WI38 (cell line): Measurements from ENCODE around the gene TUBG2.

ENCODE experiments used
- H3K4me3 ChIP-seq: 2 replicates; pipeline ENCODE4 v1.5.1; 2011; ENCODE audit warnings: low read depth, mild to moderate bottlenecking, control low read depth, low read length
- TF ChIP-seq, protein P1 (sequence below): IDR thresholded peaks from 2 replicates; pipeline ENCODE4 v1.5.1; 2012; ENCODE audit warnings: low read depth, mild to moderate bottlenecking, control low read depth, low read length

The TUBG2 gene

DNA sequence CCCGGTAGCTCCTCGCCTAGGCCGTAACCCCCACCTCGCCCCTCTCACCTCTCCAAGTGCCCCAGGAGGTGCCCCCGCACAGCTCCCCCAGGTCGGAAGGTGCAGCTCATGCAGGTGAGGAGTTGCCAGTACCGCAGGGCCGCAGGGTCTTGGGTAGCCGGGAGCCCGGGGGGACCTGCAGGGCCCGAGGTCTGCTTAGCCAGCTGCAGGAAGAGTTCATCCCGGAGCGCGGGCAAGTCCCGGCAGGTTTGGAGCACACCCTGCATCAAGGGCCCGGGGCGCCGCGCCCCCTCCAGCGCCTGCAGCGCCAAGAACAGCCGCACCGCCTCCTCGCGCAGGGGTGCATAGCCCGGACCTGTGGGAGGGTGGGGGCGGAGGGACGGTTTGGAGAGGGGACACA is 13.0 kb downstream of the TUBG2 start:
- TF ChIP-seq, protein P1, sequence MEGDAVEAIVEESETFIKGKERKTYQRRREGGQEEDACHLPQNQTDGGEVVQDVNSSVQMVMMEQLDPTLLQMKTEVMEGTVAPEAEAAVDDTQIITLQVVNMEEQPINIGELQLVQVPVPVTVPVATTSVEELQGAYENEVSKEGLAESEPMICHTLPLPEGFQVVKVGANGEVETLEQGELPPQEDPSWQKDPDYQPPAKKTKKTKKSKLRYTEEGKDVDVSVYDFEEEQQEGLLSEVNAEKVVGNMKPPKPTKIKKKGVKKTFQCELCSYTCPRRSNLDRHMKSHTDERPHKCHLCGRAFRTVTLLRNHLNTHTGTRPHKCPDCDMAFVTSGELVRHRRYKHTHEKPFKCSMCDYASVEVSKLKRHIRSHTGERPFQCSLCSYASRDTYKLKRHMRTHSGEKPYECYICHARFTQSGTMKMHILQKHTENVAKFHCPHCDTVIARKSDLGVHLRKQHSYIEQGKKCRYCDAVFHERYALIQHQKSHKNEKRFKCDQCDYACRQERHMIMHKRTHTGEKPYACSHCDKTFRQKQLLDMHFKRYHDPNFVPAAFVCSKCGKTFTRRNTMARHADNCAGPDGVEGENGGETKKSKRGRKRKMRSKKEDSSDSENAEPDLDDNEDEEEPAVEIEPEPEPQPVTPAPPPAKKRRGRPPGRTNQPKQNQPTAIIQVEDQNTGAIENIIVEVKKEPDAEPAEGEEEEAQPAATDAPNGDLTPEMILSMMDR, result no peak

DNA sequence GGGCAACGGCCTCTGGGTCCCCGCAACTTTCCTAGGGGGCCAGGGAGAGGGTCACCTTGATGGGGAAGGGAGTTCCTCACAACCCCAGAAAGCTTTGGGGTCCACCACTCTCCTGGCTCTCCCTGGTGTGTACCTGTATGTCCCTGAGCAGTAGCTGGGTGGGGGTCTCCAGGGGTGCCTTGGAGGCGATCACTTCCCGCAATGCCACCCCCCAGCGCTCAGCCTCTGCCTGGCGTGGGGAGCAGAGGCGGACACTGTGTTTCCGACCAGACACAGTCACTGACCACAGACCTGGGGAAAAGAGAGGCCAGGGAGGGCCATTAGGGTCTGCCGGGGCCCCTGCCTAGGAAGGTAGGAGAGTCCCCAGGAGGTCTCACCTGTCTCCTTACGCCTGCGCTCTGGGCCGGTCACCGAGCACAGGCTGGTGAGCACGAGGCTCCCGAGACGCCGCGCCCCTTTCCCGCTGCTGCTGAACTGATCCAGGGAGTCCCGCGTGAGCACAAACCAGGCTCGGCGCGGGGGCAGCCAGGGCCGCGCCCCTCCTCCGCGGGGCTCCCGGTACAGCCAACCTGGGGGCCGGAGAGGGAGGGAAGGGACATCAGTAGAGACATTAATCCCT is 14.3 kb downstream of the TUBG2 start:
- no peak overlapping the region for H3K4me3 ChIP-seq
- TF ChIP-seq, protein P1, result no peak

More for the DNA sequence above, 13.0 kb downstream of the TUBG2 start:
- no peak overlapping the region for H3K4me3 ChIP-seq

DNA sequence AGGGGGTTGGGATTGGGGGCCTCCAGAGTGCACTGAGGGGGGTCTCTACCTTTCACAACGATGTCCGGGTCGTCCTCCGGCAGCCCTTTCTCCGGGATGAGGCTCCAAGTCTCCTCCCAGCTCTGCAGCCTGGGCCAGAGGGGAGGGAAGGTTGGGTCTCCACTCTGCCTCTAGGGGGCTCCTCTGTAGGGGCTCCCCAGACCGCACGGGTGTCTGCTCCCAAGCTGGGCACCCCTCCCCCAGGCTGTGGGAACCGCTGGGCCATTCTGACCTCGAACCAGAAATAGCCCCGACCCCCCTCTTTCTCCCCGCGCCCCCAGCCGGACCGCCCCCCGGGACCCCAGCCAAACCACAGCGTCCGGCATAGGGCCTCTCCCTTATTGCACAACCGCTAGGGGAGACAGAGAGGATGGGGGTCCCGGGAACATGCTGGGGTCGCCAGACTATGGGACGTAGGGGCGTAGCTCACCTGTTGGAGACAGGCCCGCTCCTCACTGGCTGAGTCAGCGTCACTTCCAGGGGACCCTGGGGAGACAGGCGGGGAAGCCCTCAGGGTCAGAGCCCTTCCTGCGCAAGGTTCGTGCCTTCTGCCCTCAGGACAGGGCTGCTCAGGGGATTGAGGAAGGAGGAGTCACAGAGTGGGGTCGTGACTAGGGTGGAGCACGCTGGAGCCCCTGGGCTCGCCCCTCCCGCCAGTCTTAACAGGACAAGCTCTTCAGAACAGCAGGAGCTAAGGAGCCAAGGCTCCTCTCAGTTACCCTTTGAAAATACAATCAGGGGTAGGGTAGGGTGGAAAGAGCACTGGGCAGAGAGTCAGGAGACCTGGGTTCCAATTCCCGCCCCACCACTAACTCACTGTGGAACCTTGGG is 15.0 kb downstream of the TUBG2 start:
- peak overlapping the region; percentile 86 for H3K4me3 ChIP-seq
- TF ChIP-seq, protein P1, result peak; percentile 55

DNA sequence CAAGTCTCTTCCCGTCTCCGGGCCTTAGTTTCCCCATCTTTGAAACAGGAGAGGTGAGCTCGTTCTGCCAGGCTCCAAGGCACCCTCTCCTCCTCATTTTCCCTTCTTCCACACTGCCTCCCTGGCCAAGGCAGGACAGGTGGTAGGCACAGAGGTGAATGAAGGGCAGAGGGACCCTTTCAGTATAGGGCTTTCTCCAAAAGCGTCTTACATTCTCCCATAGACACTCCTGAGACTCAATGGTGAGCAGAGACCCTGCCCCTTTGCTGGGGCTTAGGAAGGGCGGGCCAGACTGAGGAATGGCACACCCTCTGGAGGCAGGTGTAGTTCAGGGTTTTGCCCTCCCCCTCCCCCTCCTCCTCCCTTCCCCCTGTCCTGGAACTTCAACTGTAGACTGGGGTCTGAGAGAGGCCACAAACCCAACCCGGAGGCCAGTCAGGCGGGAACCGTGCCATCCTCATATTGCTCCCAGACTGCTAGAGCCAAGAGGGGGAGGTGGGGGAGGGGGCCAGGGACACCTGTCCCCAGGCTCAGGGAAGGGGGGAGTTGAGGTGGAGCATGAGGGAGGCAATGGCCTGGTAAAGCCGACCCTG is 15.8 kb downstream of the TUBG2 start:
- TF ChIP-seq, protein P1, result no peak

DNA sequence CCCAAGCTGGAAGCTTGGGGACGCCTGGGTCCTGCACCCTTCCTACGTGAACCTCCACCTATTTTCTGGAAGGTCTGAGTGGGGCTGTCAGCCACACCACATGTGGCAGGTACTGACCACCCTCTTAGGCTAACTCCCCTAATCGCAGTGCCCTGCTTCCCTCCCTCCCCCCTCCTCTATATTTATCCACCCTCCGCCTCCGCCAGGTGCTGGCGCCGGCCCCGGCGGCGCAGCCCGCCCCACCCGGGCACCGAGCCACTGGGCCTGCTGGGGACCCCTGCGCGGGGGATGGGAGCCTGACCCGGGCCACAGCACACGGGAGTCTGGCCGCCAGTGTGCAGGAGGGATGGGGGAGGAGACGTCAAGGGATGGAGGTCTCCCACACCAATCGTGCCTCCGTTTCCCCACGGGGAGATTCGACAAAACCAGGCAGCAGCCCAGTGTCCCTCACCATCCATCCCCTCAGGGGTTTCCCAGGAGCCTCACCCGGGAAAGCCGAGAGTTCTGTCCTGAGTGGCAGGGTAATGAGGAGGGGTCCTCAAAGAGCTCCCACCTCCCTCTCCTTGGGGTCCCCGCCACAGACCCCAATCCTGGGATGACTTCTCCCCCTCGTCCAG is 16.4 kb downstream of the TUBG2 start:
- peak overlapping the region; percentile 86 for H3K4me3 ChIP-seq
- TF ChIP-seq, protein P1, result no peak

More for the DNA sequence above, 15.8 kb downstream of the TUBG2 start:
- H3K4me3 ChIP-seq, result peak overlapping the region; percentile 86

DNA sequence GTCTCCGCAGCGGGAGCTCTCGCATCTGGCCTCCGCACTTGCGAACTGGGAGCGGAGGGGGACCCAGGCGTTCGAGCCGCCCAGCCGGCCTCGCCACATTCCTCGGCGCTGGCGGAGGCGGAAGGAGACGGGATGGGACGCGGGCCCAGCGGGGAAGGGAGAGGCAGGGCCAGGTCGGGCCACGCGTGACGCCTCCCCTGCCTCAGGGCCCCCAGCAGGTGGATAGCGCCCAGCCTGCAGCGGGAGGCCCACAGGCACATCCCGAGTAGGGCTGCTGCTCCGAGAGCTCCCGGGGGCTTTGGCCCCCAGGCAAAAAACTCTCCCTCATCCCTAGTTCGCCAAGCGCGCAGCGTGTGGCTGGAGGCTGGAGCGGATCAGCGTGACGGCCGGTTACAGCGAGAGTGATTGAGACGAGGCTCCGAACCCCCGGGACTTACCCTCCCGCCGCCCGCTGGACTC is 16.9 kb downstream of the TUBG2 start:
- TF ChIP-seq, protein P1, result no peak
- H3K4me3 ChIP-seq, result peak overlapping the region; percentile 86
